Endothelial cell of umbilical vein (primary cell): ENCODE measurements around the gene HLA-DQA1. TPM values are rescaled to one million over a fixed set of nuclear protein-coding genes. Genes with fewer than 3 reads are reported as not detected.

Experiments
- BruUV-seq: library from RNA; stranded (reverse); fragments of 400-500 nt; replicated peaks from 2 replicates; lab custom pipeline; 2021; lab: Mats Ljungman, UMichigan
- CTCF ChIA-PET: fragments of 300-600, 350-600 bp; sonication (Branson Sonifier 250); formaldehyde crosslinking; loops from one replicate; lab custom pipeline; 2021; ENCODE audit warnings: antibody characterized with exemption, inconsistent platforms; lab: Charles Lee
- POLR2A ChIA-PET: fragments of 300-600, 350-600 bp; sonication (Branson Sonifier 250); formaldehyde crosslinking; loops from one replicate; lab custom pipeline; 2021; ENCODE audit warnings: antibody characterized with exemption, inconsistent platforms; lab: Charles Lee
- DNase-seq: peaks from one replicate; pipeline ENCODE4 v3.0.0-alpha.2; 2011; ENCODE audit warnings: low read depth, low spot score
- FAIRE-seq: peaks from 2 replicates; lab custom pipeline; 2011; peaks lifted over from hg19 to GRCh38; lab: Jason Lieb, UNC
- H2AFZ ChIP-seq: 2 replicates; pipeline ENCODE4 v1.6.0; 2012; ENCODE audit warnings: low read depth, low read length, control low read depth, inconsistent platforms
- H3K27ac ChIP-seq: 2 replicates; pipeline ENCODE4 v1.5.1; 2011; ENCODE audit warnings: low read depth, mild to moderate bottlenecking, control low read depth, low read length, moderate library complexity; ENCODE audit not compliant: insufficient read depth
- H3K27me3 ChIP-seq, 2 experiments: 2 replicates each; pipeline versions ENCODE4 v1.6.0 to v1.6.1; 2011; ENCODE audit warnings: low read length in 2 of 2, mixed read lengths in 1 of 2; ENCODE audit not compliant: control insufficient read depth in 2 of 2, insufficient read depth in 2 of 2
- H3K36me3 ChIP-seq, 2 experiments: 2 replicates in 1 of 2; 3 replicates in 1 of 2; pipeline ENCODE4 v1.5.1; 2011; ENCODE audit warnings: low read length in 2 of 2, mild to moderate bottlenecking in 1 of 2, moderate library complexity in 1 of 2; ENCODE audit not compliant: control insufficient read depth in 2 of 2, insufficient read depth in 2 of 2; ENCODE audit errors: extremely low read depth in 1 of 2
- H3K4me1 ChIP-seq: 3 replicates; pipeline ENCODE4 v1.5.1; 2011; ENCODE audit warnings: mild to moderate bottlenecking, low read length; ENCODE audit not compliant: control insufficient read depth, insufficient read depth; ENCODE audit errors: extremely low read depth
- H3K4me2 ChIP-seq: 2 replicates; pipeline ENCODE4 v1.6.1; 2011; ENCODE audit warnings: low read length, control low read depth, mixed read lengths; ENCODE audit not compliant: insufficient read depth
- H3K4me3 ChIP-seq, 3 experiments: fragments of 200-600 bp in 1 of 3; sonication (generic), shearing (Covaris generic) in 1 of 3; replicated peaks in 1 of 3; 2 replicates each; pipeline ENCODE4 v1.5.1; 2011 to 2016; ENCODE audit warnings: control low read depth in 3 of 3, low read length in 3 of 3, mild to moderate bottlenecking in 2 of 3, inconsistent platforms in 1 of 3, low read depth in 1 of 3, moderate library complexity in 1 of 3; ENCODE audit not compliant: insufficient read depth in 1 of 3
- H3K79me2 ChIP-seq: 2 replicates; pipeline ENCODE4 v1.6.0; 2012; ENCODE audit warnings: low read length, inconsistent platforms; ENCODE audit not compliant: control insufficient read depth, insufficient read depth
- H3K9ac ChIP-seq: replicated peaks from 2 replicates; pipeline ENCODE3; 2011; ENCODE audit warnings: low read length, control low read depth; ENCODE audit not compliant: insufficient read depth; ENCODE audit errors: extremely low read depth
- H3K9me1 ChIP-seq: replicated peaks from 3 replicates; pipeline ENCODE4 v1.6.0; 2011; ENCODE audit warnings: mild to moderate bottlenecking, low read length; ENCODE audit not compliant: control insufficient read depth, insufficient read depth; ENCODE audit errors: extremely low read depth
- H3K9me3 ChIP-seq: replicated peaks from 2 replicates; pipeline ENCODE4 v1.5.1; 2012; ENCODE audit warnings: low read length, inconsistent platforms; ENCODE audit not compliant: control insufficient read depth, insufficient read depth
- H4K20me1 ChIP-seq: replicated peaks from 2 replicates; pipeline ENCODE3; 2011; ENCODE audit warnings: mild to moderate bottlenecking, low read length; ENCODE audit not compliant: control insufficient read depth, insufficient read depth; ENCODE audit errors: extremely low read depth
- EZH2 ChIP-seq: IDR thresholded peaks from 2 replicates; pipeline ENCODE4 v1.6.1; 2012; ENCODE audit warnings: borderline replicate concordance, low read depth, mild to moderate bottlenecking, moderate library complexity, low read length, inconsistent platforms; ENCODE audit not compliant: severe bottlenecking
- FOS ChIP-seq: IDR thresholded peaks from 2 replicates; pipeline ENCODE4 v1.6.1; 2011; ENCODE audit warnings: mild to moderate bottlenecking, low read length, moderate library complexity, borderline replicate concordance; ENCODE audit not compliant: insufficient read depth
- GATA2 ChIP-seq: IDR thresholded peaks from 2 replicates; pipeline ENCODE4 v1.7.0; 2011; ENCODE audit warnings: low read depth, mild to moderate bottlenecking, moderate library complexity, mixed read lengths, low read length; ENCODE audit not compliant: insufficient read length, insufficient read depth
- JUN ChIP-seq: IDR thresholded peaks from 2 replicates; pipeline ENCODE4 v1.6.1; 2011; ENCODE audit warnings: borderline replicate concordance, low read depth; ENCODE audit not compliant: insufficient read length, insufficient read depth
- MYC ChIP-seq: IDR thresholded peaks from one replicate; pipeline ENCODE4 v1.6.1; 2011; ENCODE audit warnings: mild to moderate bottlenecking, low read depth, low read length
- POLR2A ChIP-seq: IDR thresholded peaks from 2 replicates; pipeline ENCODE4 v1.6.1; 2012; ENCODE audit warnings: low read depth, mild to moderate bottlenecking, control low read depth, low read length
- POLR2AphosphoS5 ChIP-seq: IDR thresholded peaks from 2 replicates; pipeline ENCODE4 v1.6.1; 2012; ENCODE audit warnings: low read depth, mild to moderate bottlenecking, control low read depth, low read length, moderate library complexity; ENCODE audit not compliant: insufficient read depth
- dilution Hi-C: fragments of 300-500 bp; cut with MboI; formaldehyde crosslinking; loops from one replicate; pipeline ENCODE4 v1.15.0; 2019; ENCODE audit warnings: low sequenced_read_pairs; ENCODE audit not compliant: extremely low pct_ligation_motif_present
- intact Hi-C: fragments of 100-400 bp; cut with micrococcal nuclease; formaldehyde crosslinking; loops from one replicate; pipeline ENCODE4 v1.10.0; 2022
- polyA plus RNA-seq, 4 experiments: library from polyadenylated mRNA; depleted of rRNA in 3 of 4; stranded (reverse) in 3 of 4; unstranded in 1 of 4; fragments of >200 nt; gene quantifications; 2 replicates each; pipeline versions ENCODE4 v1.2.1 to v1.2.3, GENCODE V29; 2011 to 2012; ENCODE audit warnings: missing spikeins in 1 of 4
- total RNA-seq: library from RNA; stranded (reverse); gene quantifications from 2 replicates; pipeline ENCODE4 v1.2.3, GENCODE V29; 2021
- TF ChIP-seq, protein P1 (sequence below), 2 donors: IDR thresholded peaks; 1 replicate in 1 of 2; 2 replicates in 1 of 2; pipeline ENCODE4 v1.5.1; 2011; ENCODE audit warnings: low read length in 2 of 2, mild to moderate bottlenecking in 2 of 2, moderate library complexity in 2 of 2, control low read depth in 1 of 2, inconsistent platforms in 1 of 2, low read depth in 1 of 2; ENCODE audit not compliant: insufficient read depth in 1 of 2; ENCODE audit errors: extremely low read depth in 1 of 2
- TF ChIP-seq, protein P2 (sequence below): IDR thresholded peaks from 2 replicates; pipeline ENCODE4 v1.6.1; 2011; ENCODE audit not compliant: insufficient read depth, insufficient read length

HLA-DQA1 gene
- total and polyA plus RNA-seq, 2 donors (not counting 3 experiments of a cell fraction or from before 2014, with no cell fraction given): not detected

DNA sequence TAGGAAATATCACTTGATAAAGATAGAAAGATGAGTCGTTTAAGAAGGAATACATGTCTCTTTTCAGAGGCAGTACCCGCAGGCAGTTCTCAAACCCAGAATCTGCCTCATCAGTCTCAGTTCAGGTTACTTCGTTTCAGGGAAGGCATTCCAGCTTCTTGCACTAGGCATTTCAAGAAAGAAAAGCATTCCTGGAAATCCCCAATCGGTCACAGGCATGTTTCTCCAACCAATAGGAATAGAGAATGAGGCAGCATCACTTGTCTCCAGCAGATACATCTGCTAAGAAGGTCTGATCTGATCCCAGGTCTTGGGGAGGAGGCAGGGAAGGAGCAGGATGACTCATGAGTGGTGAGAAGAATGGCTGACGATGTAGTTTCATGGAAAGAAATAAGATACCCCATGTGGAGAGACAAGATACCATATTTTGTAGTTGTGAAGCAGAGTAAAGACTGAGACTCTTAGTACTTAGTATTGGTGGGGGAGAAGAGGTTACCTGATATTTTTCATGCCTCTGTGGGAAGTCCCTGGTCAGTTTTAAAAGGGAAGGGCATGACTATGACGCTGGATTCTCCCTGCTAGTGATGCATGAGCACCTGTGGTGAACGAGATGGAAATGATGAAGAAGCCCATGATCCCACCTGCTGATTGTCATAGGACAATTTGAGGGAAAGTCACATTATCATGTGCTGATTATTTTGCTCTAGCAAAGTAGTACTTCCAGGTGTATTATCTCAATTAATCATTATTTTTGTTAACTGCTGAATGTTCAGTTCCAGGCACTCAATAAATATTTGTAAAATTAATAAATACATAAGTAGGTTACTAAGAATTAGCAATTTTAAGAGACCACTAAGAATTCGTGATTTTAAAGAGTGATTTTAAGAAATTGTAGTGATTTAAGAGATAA lies 27.2 kb upstream of the HLA-DQA1 start:
- no peaks in the 10 kb centered on the region for H3K4me1 ChIP-seq
- no peak for TF ChIP-seq POLR2A
- TF ChIP-seq FOS: peak; percentile 65
- TF ChIP-seq JUN: peak; percentile 47
- FAIRE-seq (peak; percentile 79), DNase-seq (peak; percentile 96)
- no TSS peak for BruUV-seq
- H3K27ac ChIP-seq: no peak overlapping the region
- no peaks in the 10 kb centered on the region for H3K36me3 ChIP-seq
- no peaks in the 10 kb centered on the region for H4K20me1 ChIP-seq
- H3K4me3 ChIP-seq: no peak overlapping the region
- intact Hi-C loops (no loop called here), dilution Hi-C loops (no loop called here)
- H3K9me1 ChIP-seq: no peaks in the 10 kb centered on the region
- ChIA-PET CTCF (interaction anchor here (1.2 kb wide), 1 partner anchor 12 kb away, joined by 5 read pairs; no protein-coding TSS in a partner anchor), POLR2A (no interaction called here)
- no peak overlapping the region for H3K4me2 ChIP-seq
- H3K79me2 ChIP-seq: no peaks in the 10 kb centered on the region
- peaks cover 0 to 8% of the 10 kb centered on the region in 2 experiments for H3K27me3 ChIP-seq
- no peak overlapping the region for H2AFZ ChIP-seq
- no peaks in the 10 kb centered on the region for H3K9me3 ChIP-seq
- H3K9ac ChIP-seq: no peak overlapping the region

DNA sequence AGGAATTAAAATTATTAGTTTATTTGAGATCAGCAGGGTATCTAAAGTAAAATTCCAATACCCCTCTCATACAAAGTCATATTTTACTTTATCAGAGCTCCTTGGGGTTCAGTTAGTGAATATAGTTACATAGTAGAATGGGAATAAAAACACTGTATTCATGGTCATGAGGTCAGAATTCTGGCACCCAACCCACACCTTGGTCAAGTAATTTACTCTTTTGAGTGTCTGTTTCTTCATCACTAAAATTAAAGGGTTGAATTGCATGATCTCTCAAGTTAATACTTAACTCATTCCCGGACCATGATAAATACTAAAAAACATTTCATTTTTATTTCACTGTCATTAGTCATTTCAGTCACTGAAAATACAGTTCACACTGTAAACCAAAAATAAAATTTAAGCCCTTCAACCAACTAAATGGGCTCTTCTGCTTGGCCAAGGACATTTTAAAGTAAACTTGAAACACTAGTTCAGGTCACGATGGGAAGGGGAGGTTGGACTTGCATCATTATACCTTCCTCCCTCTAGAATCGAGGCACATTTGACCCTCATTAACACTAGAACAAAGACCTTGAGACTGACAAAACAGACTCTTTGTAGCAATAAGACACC lies 26.4 kb upstream of the HLA-DQA1 start:
- no peak overlapping the region for H3K27ac ChIP-seq
- CTCF ChIA-PET: no interaction called here
- H3K79me2 ChIP-seq: no peaks in the 10 kb centered on the region
- no TSS peak for BruUV-seq
- H3K36me3 ChIP-seq: no peaks in the 10 kb centered on the region
- H2AFZ ChIP-seq: no peak overlapping the region
- intact Hi-C loops: no loop called here
- no peaks in the 10 kb centered on the region for H4K20me1 ChIP-seq
- H3K9ac ChIP-seq: no peak overlapping the region
- H3K27me3 ChIP-seq: peaks cover 0 to 8% of the 10 kb centered on the region in 2 experiments
- H3K9me3 ChIP-seq: no peaks in the 10 kb centered on the region
- DNase-seq (no peak), FAIRE-seq (peak; percentile 12)
- no peak for TF ChIP-seq FOS
- no peak for TF ChIP-seq GATA2
- TF ChIP-seq JUN: no peak
- TF ChIP-seq POLR2A: no peak
- TF ChIP-seq, protein P1, sequence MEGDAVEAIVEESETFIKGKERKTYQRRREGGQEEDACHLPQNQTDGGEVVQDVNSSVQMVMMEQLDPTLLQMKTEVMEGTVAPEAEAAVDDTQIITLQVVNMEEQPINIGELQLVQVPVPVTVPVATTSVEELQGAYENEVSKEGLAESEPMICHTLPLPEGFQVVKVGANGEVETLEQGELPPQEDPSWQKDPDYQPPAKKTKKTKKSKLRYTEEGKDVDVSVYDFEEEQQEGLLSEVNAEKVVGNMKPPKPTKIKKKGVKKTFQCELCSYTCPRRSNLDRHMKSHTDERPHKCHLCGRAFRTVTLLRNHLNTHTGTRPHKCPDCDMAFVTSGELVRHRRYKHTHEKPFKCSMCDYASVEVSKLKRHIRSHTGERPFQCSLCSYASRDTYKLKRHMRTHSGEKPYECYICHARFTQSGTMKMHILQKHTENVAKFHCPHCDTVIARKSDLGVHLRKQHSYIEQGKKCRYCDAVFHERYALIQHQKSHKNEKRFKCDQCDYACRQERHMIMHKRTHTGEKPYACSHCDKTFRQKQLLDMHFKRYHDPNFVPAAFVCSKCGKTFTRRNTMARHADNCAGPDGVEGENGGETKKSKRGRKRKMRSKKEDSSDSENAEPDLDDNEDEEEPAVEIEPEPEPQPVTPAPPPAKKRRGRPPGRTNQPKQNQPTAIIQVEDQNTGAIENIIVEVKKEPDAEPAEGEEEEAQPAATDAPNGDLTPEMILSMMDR (IDR thresholded peaks at IDR 0.05; ENCODE audit: extremely low read depth in 1 of 2, insufficient read depth in 1 of 2, low read depth in 1 of 2, low read length in 2 of 2): no peak
- no peak for TF ChIP-seq MYC
- TF ChIP-seq, protein P2, sequence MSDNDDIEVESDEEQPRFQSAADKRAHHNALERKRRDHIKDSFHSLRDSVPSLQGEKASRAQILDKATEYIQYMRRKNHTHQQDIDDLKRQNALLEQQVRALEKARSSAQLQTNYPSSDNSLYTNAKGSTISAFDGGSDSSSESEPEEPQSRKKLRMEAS: no peak
- no peak for TF ChIP-seq EZH2
- TF ChIP-seq POLR2AphosphoS5: no peak
- H3K4me3 ChIP-seq: no peak overlapping the region
- H3K9me1 ChIP-seq: no peaks in the 10 kb centered on the region
- no peaks in the 10 kb centered on the region for H3K4me1 ChIP-seq
- H3K4me2 ChIP-seq: no peak overlapping the region
- dilution Hi-C loops: no loop called here
- POLR2A ChIA-PET: no interaction called here
